Measurements from ENCODE around the gene PADI6. TPM values are rescaled to one million over a fixed set of nuclear protein-coding genes. Genes with fewer than 3 reads are reported as not detected.

Gene PADI6
- total RNA-seq, 1 donor from 2014 or later: not detected

- TF ChIP-seq CTCF (IDR thresholded peaks at IDR 0.05) (no peak), EZH2 (IDR thresholded peaks at IDR 0.05) (no peak), EZH2phosphoT487 (IDR thresholded peaks at IDR 0.05) (no peak)
- Histone ChIP-seq H3K27me3 (peaks cover 30% of the 10 kb centered on the region), H3K4me2 (peak overlapping the region; percentile 99), H3K9me3 (ENCODE audit: low read depth) (no peaks in the 10 kb centered on the region), H3K4me3 (peak overlapping the region; percentile 100), H3K4me1 (peaks cover 33% of the 10 kb centered on the region), H3K27ac (no peak overlapping the region), H3K79me2 (ENCODE audit: low read depth) (peaks cover 38% of the 10 kb centered on the region), H3K9ac (no peak overlapping the region), H3K36me3 (no peaks in the 10 kb centered on the region), H4K20me1 (ENCODE audit: low read depth) (peaks cover 20% of the 10 kb centered on the region), H2AFZ (replicated peaks) (peak overlapping the region; percentile 91), H3F3A (ENCODE audit: low read depth) (peaks cover 37% of the 10 kb centered on the region)
- H3K4me3 Mint-ChIP-seq: peak overlapping the region; percentile 87
- H3K9me3 Mint-ChIP-seq: no peaks in the 10 kb centered on the region
- peak overlapping the region; percentile 26 for H3K27ac Mint-ChIP-seq
- DNase-seq (ENCODE audit: low spot score): peak; percentile 58
- peaks cover 22% of the 10 kb centered on the region for H3K27me3 Mint-ChIP-seq (ENCODE audit: insufficient read depth, low read depth)
- H3K36me3 Mint-ChIP-seq: no peaks in the 10 kb centered on the region
- H3K4me1 Mint-ChIP-seq: peaks cover 33% of the 10 kb centered on the region
Observed at GRCh38 chr1:17440074-17440826, 68.3 kb downstream of the PADI6 start.

- peaks cover 37% of the 10 kb centered on the region for H3F3A ChIP-seq (ENCODE audit: low read depth)
- no peak for DNase-seq (ENCODE audit: low spot score)
- no peak overlapping the region for H3K9ac ChIP-seq
- H3K79me2 ChIP-seq (ENCODE audit: low read depth): peaks cover 33% of the 10 kb centered on the region
- Mint-ChIP-seq H3K36me3 (no peaks in the 10 kb centered on the region), H3K27me3 (ENCODE audit: insufficient read depth, low read depth) (peaks cover 22% of the 10 kb centered on the region), H3K27ac (no peak overlapping the region), H3K9me3 (no peaks in the 10 kb centered on the region), H3K4me1 (peaks cover 29% of the 10 kb centered on the region), H3K4me3 (peak overlapping the region; percentile 87)
- H3K27ac ChIP-seq: no peak overlapping the region
- peaks cover 15% of the 10 kb centered on the region for H4K20me1 ChIP-seq (ENCODE audit: low read depth)
- peaks cover 30% of the 10 kb centered on the region for H3K4me1 ChIP-seq
- H3K36me3 ChIP-seq: no peaks in the 10 kb centered on the region
- no peak for TF ChIP-seq EZH2 (IDR thresholded peaks at IDR 0.05)
- no peak for TF ChIP-seq EZH2phosphoT487 (IDR thresholded peaks at IDR 0.05)
- TF ChIP-seq CTCF (IDR thresholded peaks at IDR 0.05): no peak
- H3K4me3 ChIP-seq: peak overlapping the region; percentile 100
- H3K27me3 ChIP-seq: peaks cover 30% of the 10 kb centered on the region
- H2AFZ ChIP-seq (replicated peaks): no peak overlapping the region
- no peaks in the 10 kb centered on the region for H3K9me3 ChIP-seq (ENCODE audit: low read depth)
- H3K4me2 ChIP-seq: peak overlapping the region; percentile 99
Observed at GRCh38 chr1:17440827-17441168, 68.8 kb downstream of the PADI6 start.

- Mint-ChIP-seq H3K27me3 (ENCODE audit: insufficient read depth, low read depth) (peaks cover 24% of the 10 kb centered on the region), H3K4me1 (peaks cover 23% of the 10 kb centered on the region), H3K36me3 (no peaks in the 10 kb centered on the region), H3K27ac (no peak overlapping the region), H3K4me3 (no peak overlapping the region), H3K9me3 (no peaks in the 10 kb centered on the region)
- Histone ChIP-seq H4K20me1 (ENCODE audit: low read depth) (peaks cover 9% of the 10 kb centered on the region), H3K79me2 (ENCODE audit: low read depth) (peaks cover 26% of the 10 kb centered on the region), H3K9me3 (ENCODE audit: low read depth) (no peaks in the 10 kb centered on the region), H3K9ac (no peak overlapping the region), H3K4me2 (peak overlapping the region; percentile 99), H3K4me3 (no peak overlapping the region), H3K27ac (no peak overlapping the region), H3K36me3 (no peaks in the 10 kb centered on the region), H3F3A (ENCODE audit: low read depth) (peaks cover 37% of the 10 kb centered on the region), H3K27me3 (peaks cover 30% of the 10 kb centered on the region), H2AFZ (replicated peaks) (no peak overlapping the region), H3K4me1 (peaks cover 25% of the 10 kb centered on the region)
- DNase-seq (ENCODE audit: low spot score): peak; percentile 48
- TF ChIP-seq EZH2 (IDR thresholded peaks at IDR 0.05) (no peak), CTCF (IDR thresholded peaks at IDR 0.05) (no peak), EZH2phosphoT487 (IDR thresholded peaks at IDR 0.05) (no peak)
Observed at GRCh38 chr1:17441265-17441992, 69.4 kb downstream of the PADI6 start.
